ENCODE measurements around the gene GABBR1. TPM values are rescaled to one million over a fixed set of nuclear protein-coding genes. Genes with fewer than 3 reads are reported as not detected.

GABBR1 gene
- total RNA-seq, 1 donor from 2014 or later = 38.5 TPM

- intact Hi-C loops (cut with DNase I) = no loop called here
- Histone ChIP-seq H3K9me3 (no peaks in the 10 kb centered on the region), H3K36me3 (peaks cover 30% of the 10 kb centered on the region), H3K4me1 (peaks cover 10% of the 10 kb centered on the region), H3K4me3 (no peak overlapping the region), H3K27ac (no peak overlapping the region), H3K27me3 (ENCODE audit: low read depth) (no peaks in the 10 kb centered on the region)
- no peak for TF ChIP-seq CTCF (IDR thresholded peaks at IDR 0.05)
- DNase-seq (no peak), ATAC-seq (no peak)
These were observed 7.5 kb downstream of the GABBR1 start for GRCh38 chr6:29625337-29625930.

GRCh38 chr6:29624520-29624961, 8.4 kb downstream of the GABBR1 start:
- H3K36me3 ChIP-seq = peaks cover 32% of the 10 kb centered on the region
- no peak for DNase-seq
- no peak for ATAC-seq
- H3K4me1 ChIP-seq = peaks cover 10% of the 10 kb centered on the region
- H3K4me3 ChIP-seq = no peak overlapping the region
- H3K9me3 ChIP-seq = no peaks in the 10 kb centered on the region
- H3K27me3 ChIP-seq (ENCODE audit: low read depth) = no peaks in the 10 kb centered on the region
- intact Hi-C loops (cut with DNase I) = no loop called here
- no peak overlapping the region for H3K27ac ChIP-seq
- no peak for TF ChIP-seq CTCF (IDR thresholded peaks at IDR 0.05)

GRCh38 chr6:29620630-29621029, 12.4 kb downstream of the GABBR1 start:
- H3K36me3 ChIP-seq = peaks cover 37% of the 10 kb centered on the region
- no peak for ATAC-seq
- intact Hi-C loops (cut with DNase I) = no loop called here
- no peaks in the 10 kb centered on the region for H3K9me3 ChIP-seq
- no peak for TF ChIP-seq CTCF (IDR thresholded peaks at IDR 0.05)
- no peak for DNase-seq
- H3K4me1 ChIP-seq = no peaks in the 10 kb centered on the region
- no peak overlapping the region for H3K4me3 ChIP-seq
- no peaks in the 10 kb centered on the region for H3K27me3 ChIP-seq (ENCODE audit: low read depth)
- no peak overlapping the region for H3K27ac ChIP-seq

- Histone ChIP-seq H3K9me3 (no peaks in the 10 kb centered on the region), H3K36me3 (peaks cover 37% of the 10 kb centered on the region), H3K4me1 (no peaks in the 10 kb centered on the region), H3K4me3 (no peak overlapping the region), H3K27ac (no peak overlapping the region), H3K27me3 (ENCODE audit: low read depth) (no peaks in the 10 kb centered on the region)
- ATAC-seq (no peak), DNase-seq (no peak)
- TF ChIP-seq CTCF (IDR thresholded peaks at IDR 0.05) = no peak
- intact Hi-C loops (cut with DNase I) = no loop called here
These were observed 13.3 kb downstream of the GABBR1 start for GRCh38 chr6:29619578-29620160.

DNA sequence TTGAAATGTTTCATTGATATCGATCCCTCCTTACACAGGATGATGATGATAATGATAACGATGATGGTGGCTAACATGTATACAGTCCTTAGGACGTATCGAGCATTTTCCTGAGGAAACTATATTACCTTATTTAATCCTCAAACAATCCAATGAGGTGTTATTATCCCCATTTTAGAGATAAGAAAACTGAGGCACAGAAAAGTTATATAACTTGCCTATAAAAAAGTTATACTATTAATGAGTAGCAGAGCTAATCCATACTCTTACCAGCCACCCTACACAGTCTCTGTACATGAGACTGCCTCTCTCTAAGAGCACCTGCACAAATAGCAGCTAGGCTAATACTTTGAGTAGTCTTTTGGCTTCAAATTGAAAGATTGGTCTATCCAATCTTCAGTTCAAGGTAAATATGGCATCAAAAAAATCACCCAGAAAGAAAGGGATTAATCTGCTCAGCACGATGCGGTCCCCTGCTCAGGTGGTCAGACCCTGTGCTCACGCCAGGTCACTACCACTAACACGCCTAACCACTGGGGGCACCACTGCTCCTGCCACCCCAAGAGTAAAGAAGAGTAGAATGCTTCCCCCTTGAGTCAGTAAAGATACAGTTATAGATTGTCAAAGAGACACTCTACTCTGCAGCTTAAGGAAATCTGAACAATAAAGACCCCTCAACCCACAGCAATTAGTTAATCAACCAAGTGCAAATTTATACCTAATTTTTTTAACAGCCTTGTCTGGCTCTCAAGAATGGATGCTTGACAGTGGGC, 15.0 kb downstream of the GABBR1 start:
- ATAC-seq (no peak), DNase-seq (no peak)
- Histone ChIP-seq H3K9me3 (no peaks in the 10 kb centered on the region), H3K36me3 (peaks cover 48% of the 10 kb centered on the region), H3K27me3 (ENCODE audit: low read depth) (no peaks in the 10 kb centered on the region), H3K27ac (no peak overlapping the region), H3K4me1 (no peaks in the 10 kb centered on the region), H3K4me3 (no peak overlapping the region)
- TF ChIP-seq CTCF (IDR thresholded peaks at IDR 0.05) = no peak
- intact Hi-C loops (cut with DNase I) = no loop called here
